ENCODE measurements around the gene ROCK2. TPM values are rescaled to one million over a fixed set of nuclear protein-coding genes. Genes with fewer than 3 reads are reported as not detected.

ROCK2 gene
- total and polyA plus RNA-seq, 2 of the 13 experiments (the other 11 are each of a cell fraction or from before 2014, with no cell fraction given) = 38.1 to 119 TPM

- TF ChIP-seq DNMT1 (CRISPR knock-in tag; IDR thresholded peaks at IDR 0.05) (no peak), ZNF296 (CRISPR knock-in tag; conservative IDR thresholded peaks at IDR 0.05) (no peak), ZNF17 (CRISPR knock-in tag; IDR thresholded peaks at IDR 0.05) (no peak), MTERF4 (CRISPR knock-in tag; IDR thresholded peaks at IDR 0.05) (no peak), ZNF407 (CRISPR knock-in tag; IDR thresholded peaks at IDR 0.05; ENCODE audit: not compliant biosample characterization) (no peak), MXD1 (CRISPR knock-in tag; IDR thresholded peaks at IDR 0.05) (no peak; the same call in 1 of the 2 replicates), ZNF605 (CRISPR knock-in tag; IDR thresholded peaks at IDR 0.05) (no peak; the same call in 1 of the 2 replicates), KMT2A (CRISPR knock-in tag; IDR thresholded peaks at IDR 0.05) (peak; percentile 37; the same call in 1 of the 2 replicates), TBP (CRISPR knock-in tag; IDR thresholded peaks at IDR 0.05) (no peak), MEIS1 (CRISPR knock-in tag; IDR thresholded peaks at IDR 0.05; ENCODE audit: borderline replicate concordance) (no peak), ZBTB10 (CRISPR knock-in tag; IDR thresholded peaks at IDR 0.05; ENCODE audit: borderline replicate concordance) (no peak), CSRNP2 (CRISPR knock-in tag; conservative IDR thresholded peaks at IDR 0.05; ENCODE audit: low read depth) (0 out of 2 replicates have a peak, but pooled peaks have one; percentile 29), TBL1XR1 (IDR thresholded peaks at IDR 0.05; ENCODE audit: borderline replicate concordance, low read length, partially characterized antibody) (peak; percentile 76), MYNN (CRISPR knock-in tag; IDR thresholded peaks at IDR 0.05; ENCODE audit: low read depth) (no peak), ZFP37 (CRISPR knock-in tag; IDR thresholded peaks at IDR 0.05; ENCODE audit: borderline replicate concordance) (no peak)
Measured at GRCh38 chr2:11344342-11344955, at the start of gene ROCK2 (continued).

Measured in HepG2 (cell line).